ENCODE data around the gene FANCC. TPM values are rescaled to one million over a fixed set of nuclear protein-coding genes. Genes with fewer than 3 reads are reported as not detected.
A peak's percentile ranks its signal among the peaks of the same experiment; 100 is the strongest.

Gene FANCC
- total RNA-seq, 1 donor from 2014 or later = 7.9 TPM

DNA sequence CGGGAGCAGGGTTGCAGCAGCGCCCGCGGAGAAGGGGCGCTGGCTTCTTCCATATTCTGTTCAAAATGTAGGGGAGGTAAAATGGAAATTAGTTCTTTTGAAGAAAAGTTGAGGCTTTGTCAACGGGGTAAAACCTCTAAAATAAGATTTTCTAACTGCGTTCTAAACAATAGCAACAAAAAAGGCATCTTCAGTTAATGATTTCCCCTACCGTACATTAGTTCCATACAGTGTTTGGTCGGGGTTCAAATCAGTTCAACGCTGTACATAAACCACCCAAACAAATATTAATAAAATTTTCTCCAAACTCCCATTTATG, 343 bp upstream of the FANCC start:
- Histone ChIP-seq H3K4me1 (ENCODE audit: insufficient read depth, low read length) (no peaks in the 10 kb centered on the region), H3K4me3 (ENCODE audit: insufficient read depth, low read depth, low read length) (peak overlapping the region; percentile 83), H3K79me2 (ENCODE audit: insufficient read depth, low read length) (peaks cover 8% of the 10 kb centered on the region), H3K36me3 (ENCODE audit: insufficient read depth, low read length) (no peaks in the 10 kb centered on the region), H4K20me1 (ENCODE audit: insufficient read depth, low read length) (no peaks in the 10 kb centered on the region), H3K27ac (ENCODE audit: low read depth, low read length) (peak overlapping the region; percentile 98), H3K9me3 (ENCODE audit: insufficient read depth, low read depth, low read length) (no peaks in the 10 kb centered on the region), H2AFZ (ENCODE audit: low read depth, low read length) (peak overlapping the region; percentile 76), H3K4me2 (ENCODE audit: low read length) (peak overlapping the region; percentile 88), H3K9ac (ENCODE audit: low read length) (peak overlapping the region; percentile 98), H3K27me3 (ENCODE audit: insufficient read depth, low read length) (no peaks in the 10 kb centered on the region)
- peak overlapping the region; percentile 96 for H3K27ac Mint-ChIP-seq (ENCODE audit: unreplicated experiment)
- no peaks in the 10 kb centered on the region for H3K36me3 Mint-ChIP-seq (ENCODE audit: low read depth, unreplicated experiment)
- DNase-seq (ENCODE audit: low read depth) = no peak
- peaks cover 2% of the 10 kb centered on the region for H3K9me3 Mint-ChIP-seq (ENCODE audit: unreplicated experiment)
- H3K4me1 Mint-ChIP-seq (ENCODE audit: low read depth, unreplicated experiment) = peaks cover 2% of the 10 kb centered on the region
- TF ChIP-seq, protein P1, sequence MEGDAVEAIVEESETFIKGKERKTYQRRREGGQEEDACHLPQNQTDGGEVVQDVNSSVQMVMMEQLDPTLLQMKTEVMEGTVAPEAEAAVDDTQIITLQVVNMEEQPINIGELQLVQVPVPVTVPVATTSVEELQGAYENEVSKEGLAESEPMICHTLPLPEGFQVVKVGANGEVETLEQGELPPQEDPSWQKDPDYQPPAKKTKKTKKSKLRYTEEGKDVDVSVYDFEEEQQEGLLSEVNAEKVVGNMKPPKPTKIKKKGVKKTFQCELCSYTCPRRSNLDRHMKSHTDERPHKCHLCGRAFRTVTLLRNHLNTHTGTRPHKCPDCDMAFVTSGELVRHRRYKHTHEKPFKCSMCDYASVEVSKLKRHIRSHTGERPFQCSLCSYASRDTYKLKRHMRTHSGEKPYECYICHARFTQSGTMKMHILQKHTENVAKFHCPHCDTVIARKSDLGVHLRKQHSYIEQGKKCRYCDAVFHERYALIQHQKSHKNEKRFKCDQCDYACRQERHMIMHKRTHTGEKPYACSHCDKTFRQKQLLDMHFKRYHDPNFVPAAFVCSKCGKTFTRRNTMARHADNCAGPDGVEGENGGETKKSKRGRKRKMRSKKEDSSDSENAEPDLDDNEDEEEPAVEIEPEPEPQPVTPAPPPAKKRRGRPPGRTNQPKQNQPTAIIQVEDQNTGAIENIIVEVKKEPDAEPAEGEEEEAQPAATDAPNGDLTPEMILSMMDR (IDR thresholded peaks at IDR 0.05; ENCODE audit: insufficient read depth, low read depth, low read length) = no peak
- TF ChIP-seq EZH2 (IDR thresholded peaks at IDR 0.05; ENCODE audit: insufficient read depth, low read length) = no peak
- no peaks in the 10 kb centered on the region for H3K27me3 Mint-ChIP-seq (ENCODE audit: low read depth, unreplicated experiment)
- peak overlapping the region; percentile 90 for H3K4me3 Mint-ChIP-seq (ENCODE audit: unreplicated experiment)
- no peak for FAIRE-seq

DNA sequence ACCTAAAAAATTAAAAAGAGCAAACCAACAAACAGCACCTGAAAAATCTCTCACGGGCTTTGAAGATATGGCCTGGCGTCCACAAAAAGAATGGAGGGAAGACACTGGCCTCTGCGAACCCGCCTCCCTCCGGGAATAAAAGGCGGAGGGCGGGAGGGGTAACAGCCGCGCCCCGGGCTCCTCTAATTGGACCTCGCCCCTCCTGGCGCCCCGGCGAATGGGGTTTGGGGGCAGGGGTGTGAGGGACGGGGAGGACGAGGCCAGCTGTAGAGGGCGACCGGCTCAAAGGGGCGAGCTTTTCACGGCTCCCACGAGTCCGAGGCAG, 753 bp downstream of the FANCC start:
- peaks cover 2% of the 10 kb centered on the region for H3K9me3 Mint-ChIP-seq (ENCODE audit: unreplicated experiment)
- no peaks in the 10 kb centered on the region for H3K36me3 Mint-ChIP-seq (ENCODE audit: low read depth, unreplicated experiment)
- H3K36me3 ChIP-seq (ENCODE audit: insufficient read depth, low read length) = no peaks in the 10 kb centered on the region
- H3K27me3 Mint-ChIP-seq (ENCODE audit: low read depth, unreplicated experiment) = no peaks in the 10 kb centered on the region
- no peaks in the 10 kb centered on the region for H3K9me3 ChIP-seq (ENCODE audit: insufficient read depth, low read depth, low read length)
- FAIRE-seq = no peak
- peak overlapping the region; percentile 76 for H2AFZ ChIP-seq (ENCODE audit: low read depth, low read length)
- H3K4me2 ChIP-seq (ENCODE audit: low read length) = peak overlapping the region; percentile 88
- peak; percentile 51 for DNase-seq (ENCODE audit: low read depth)
- H3K4me1 Mint-ChIP-seq (ENCODE audit: low read depth, unreplicated experiment) = peaks cover 2% of the 10 kb centered on the region
- H3K27me3 ChIP-seq (ENCODE audit: insufficient read depth, low read length) = no peaks in the 10 kb centered on the region
- H4K20me1 ChIP-seq (ENCODE audit: insufficient read depth, low read length) = no peaks in the 10 kb centered on the region
- peaks cover 10% of the 10 kb centered on the region for H3K79me2 ChIP-seq (ENCODE audit: insufficient read depth, low read length)
- peak overlapping the region; percentile 84 for H3K27ac Mint-ChIP-seq (ENCODE audit: unreplicated experiment)
- H3K9ac ChIP-seq (ENCODE audit: low read length) = peak overlapping the region; percentile 98
- TF ChIP-seq, protein P1 (IDR thresholded peaks at IDR 0.05; ENCODE audit: insufficient read depth, low read depth, low read length) = no peak
- peak overlapping the region; percentile 90 for H3K4me3 Mint-ChIP-seq (ENCODE audit: unreplicated experiment)
- H3K4me3 ChIP-seq (ENCODE audit: insufficient read depth, low read depth, low read length) = peak overlapping the region; percentile 66
- H3K4me1 ChIP-seq (ENCODE audit: insufficient read depth, low read length) = no peaks in the 10 kb centered on the region
- peak overlapping the region; percentile 98 for H3K27ac ChIP-seq (ENCODE audit: low read depth, low read length)

DNA sequence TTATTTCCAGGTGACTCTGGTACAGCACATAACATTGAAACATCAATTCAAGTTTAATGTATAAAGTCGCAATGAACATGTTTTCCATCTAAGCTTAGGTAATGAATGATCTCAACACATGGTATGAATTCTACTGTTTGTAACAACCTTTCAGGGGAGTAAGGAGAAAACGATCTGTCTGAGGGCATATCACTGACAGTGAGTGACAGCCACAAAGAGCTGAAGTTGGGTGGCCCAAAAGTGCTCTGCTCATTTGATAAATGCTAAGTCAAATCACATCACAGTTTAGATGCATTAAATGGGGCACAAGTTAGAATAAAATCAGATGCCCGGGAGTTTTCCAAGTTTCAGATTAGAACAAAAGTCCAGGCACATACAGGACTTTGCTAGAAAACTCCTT, 1.2 kb downstream of the FANCC start:
- Mint-ChIP-seq H3K27me3 (ENCODE audit: low read depth, unreplicated experiment) (no peaks in the 10 kb centered on the region), H3K9me3 (ENCODE audit: unreplicated experiment) (peaks cover 2% of the 10 kb centered on the region), H3K27ac (ENCODE audit: unreplicated experiment) (peak overlapping the region; percentile 84), H3K4me3 (ENCODE audit: unreplicated experiment) (peak overlapping the region; percentile 90), H3K4me1 (ENCODE audit: low read depth, unreplicated experiment) (peaks cover 2% of the 10 kb centered on the region), H3K36me3 (ENCODE audit: low read depth, unreplicated experiment) (no peaks in the 10 kb centered on the region)
- Histone ChIP-seq H4K20me1 (ENCODE audit: insufficient read depth, low read length) (no peaks in the 10 kb centered on the region), H3K9me3 (ENCODE audit: insufficient read depth, low read depth, low read length) (no peaks in the 10 kb centered on the region), H3K36me3 (ENCODE audit: insufficient read depth, low read length) (no peaks in the 10 kb centered on the region), H3K9ac (ENCODE audit: low read length) (peak overlapping the region; percentile 98), H3K4me2 (ENCODE audit: low read length) (peak overlapping the region; percentile 88), H3K27ac (ENCODE audit: low read depth, low read length) (peak overlapping the region; percentile 98), H2AFZ (ENCODE audit: low read depth, low read length) (peak overlapping the region; percentile 76), H3K79me2 (ENCODE audit: insufficient read depth, low read length) (peaks cover 10% of the 10 kb centered on the region), H3K27me3 (ENCODE audit: insufficient read depth, low read length) (no peaks in the 10 kb centered on the region), H3K4me3 (ENCODE audit: insufficient read depth, low read depth, low read length) (peak overlapping the region; percentile 66), H3K4me1 (ENCODE audit: insufficient read depth, low read length) (no peaks in the 10 kb centered on the region)
- TF ChIP-seq, protein P1 (IDR thresholded peaks at IDR 0.05; ENCODE audit: insufficient read depth, low read depth, low read length) = no peak
- no peak for TF ChIP-seq EZH2 (IDR thresholded peaks at IDR 0.05; ENCODE audit: insufficient read depth, low read length)
- FAIRE-seq = no peak
- DNase-seq (ENCODE audit: low read depth) = no peak
